Gastrocnemius medialis (tissue), 4 donors: ENCODE results near the gene UNC13B. TPM values are rescaled to one million over a fixed set of nuclear protein-coding genes. Genes with fewer than 3 reads are reported as not detected.

Source experiments
- ATAC-seq, 2 donors: fragments of 150-250 bp; one replicate each; pipeline ENCODE4 v1.9.1; 2016
- DNase-seq, 2 donors: peaks; one replicate each; pipeline ENCODE4 v3.0.0-alpha.2; 2019
- H3K27ac ChIP-seq, 4 donors: fragments of 200-600 bp; sonication (generic); 1 replicate in 1 of 4; 2 replicates in 3 of 4; pipeline ENCODE4 v1.5.1; 2016 to 2018; ENCODE audit warnings: mild to moderate bottlenecking in 2 of 4, moderate library complexity in 1 of 4
- H3K27me3 ChIP-seq, 3 donors: fragments of 200-600 bp; sonication (generic) in 2 of 3; 1 replicate in 1 of 3; 2 replicates in 2 of 3; pipeline versions ENCODE4 v1.5.1 to v1.6.0; 2016 to 2019; ENCODE audit warnings: mild to moderate bottlenecking in 1 of 3, moderate library complexity in 1 of 3
- H3K36me3 ChIP-seq, 2 donors: fragments of 200-600 bp; sonication (generic) in 1 of 2; one replicate each; pipeline ENCODE4 v1.5.1; 2017 to 2018
- H3K4me1 ChIP-seq, 2 donors: fragments of 200-600 bp; sonication (generic) in 1 of 2; one replicate each; pipeline ENCODE4 v1.5.1; 2016 to 2017; ENCODE audit warnings: mild to moderate bottlenecking in 2 of 2
- H3K4me3 ChIP-seq, 4 donors: fragments of 200-600 bp; sonication (generic) in 3 of 4; 1 replicate in 1 of 4; 2 replicates in 3 of 4; pipeline ENCODE4 v1.5.1; 2016 to 2019; ENCODE audit warnings: mild to moderate bottlenecking in 2 of 4
- H3K9me3 ChIP-seq, 3 donors: fragments of 200-600 bp; sonication (generic) in 2 of 3; 1 replicate in 1 of 3; 2 replicates in 2 of 3; pipeline ENCODE4 v1.5.1; 2016 to 2019
- CTCF ChIP-seq, 5 experiments: fragments of 450-650 bp in 3 of 5; fragments of 200-600 bp in 2 of 5; sonication (generic) in 2 of 5; IDR thresholded peaks in 4 of 5; conservative IDR thresholded peaks in 1 of 5; 1 replicate in 4 of 5; 2 replicates in 1 of 5; pipeline ENCODE4 v1.5.1; 2016 to 2019; ENCODE audit warnings: antibody characterized with exemption in 5 of 5, mild to moderate bottlenecking in 3 of 5, moderate library complexity in 3 of 5
- POLR2A ChIP-seq, 2 donors: fragments of 450-650 bp; IDR thresholded peaks; one replicate each; pipeline ENCODE4 v1.6.1; 2017; ENCODE audit warnings: antibody characterized with exemption in 2 of 2, mild to moderate bottlenecking in 2 of 2, moderate library complexity in 2 of 2
- in situ Hi-C, 4 donors: fragments of 200-750 bp; cut with MboI; loops; one replicate each; pipeline versions ENCODE4 v1.15.0 to v1.8.0; 2017; ENCODE audit warnings: low sequenced_read_pairs in 4 of 4
- intact Hi-C: fragments of 100-400 bp; cut with DNase I; formaldehyde crosslinking; loops from one replicate; pipeline ENCODE4 v1.15.1; 2023; ENCODE audit warnings: low total_unique reads
- total RNA-seq, 4 donors: library from RNA; depleted of rRNA; stranded (reverse); fragments of >200 nt; gene quantifications; one replicate each; pipeline versions ENCODE4 v1.1.0 to v1.2.3, GENCODE V29; 2016

UNC13B gene
- total RNA-seq, 4 donors from 2014 or later, result 7.5 to 17.5 (median 13.1) TPM

GRCh38 chr9:35338086-35338485 is 176.3 kb downstream of the UNC13B start:
- DNase-seq, result no peak
- Histone ChIP-seq H3K4me1 (peaks cover 33 to 42% of the 10 kb centered on the region in 2 donors), H3K27ac (peak overlapping the region in 1 of 4 donors; percentile 26), H3K27me3 (no peaks in the 10 kb centered on the region), H3K36me3 (no peaks in the 10 kb centered on the region), H3K9me3 (no peaks in the 10 kb centered on the region), H3K4me3 (no peak overlapping the region)
- no peak for ATAC-seq
- in situ Hi-C loops, result no loop called here
- intact Hi-C loops, result no loop called here
- TF ChIP-seq POLR2A (IDR thresholded peaks at IDR 0.05), result no peak

DNA sequence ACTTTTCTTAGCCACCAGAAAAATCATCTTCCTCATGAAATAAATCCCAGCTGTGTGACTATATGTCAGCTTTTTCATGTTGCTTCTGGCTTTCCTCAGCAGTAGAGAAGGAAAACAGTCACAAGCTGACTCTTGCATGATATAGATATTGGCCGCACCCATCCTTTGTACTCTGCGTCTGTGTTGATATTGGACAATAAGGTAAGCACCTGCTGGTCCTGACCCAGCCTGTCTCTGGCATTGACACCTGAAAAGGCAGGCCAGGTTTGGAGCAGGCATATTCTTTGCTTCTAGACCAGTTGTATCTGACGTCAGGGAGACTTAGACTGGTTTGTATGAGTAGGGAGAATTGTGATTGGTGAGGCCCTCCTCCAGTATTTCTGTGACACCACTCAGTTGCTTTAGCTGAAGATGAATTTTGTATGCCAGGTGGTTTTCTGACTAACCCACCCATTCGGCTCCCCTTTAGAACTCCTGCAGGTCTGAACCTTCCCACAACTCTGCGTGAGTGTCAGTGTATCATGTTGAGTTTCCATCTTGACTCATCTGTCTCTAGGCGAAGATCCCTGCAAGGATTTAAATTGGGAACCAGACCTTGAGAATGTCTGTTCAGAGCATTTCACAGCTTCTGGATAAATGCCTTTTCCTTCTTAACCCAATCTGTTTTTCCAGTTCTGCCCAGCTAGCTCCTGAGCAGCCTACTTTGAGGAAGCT is 176.9 kb downstream of the UNC13B start:
- ATAC-seq (no peak), DNase-seq (no peak)
- H3K27me3 ChIP-seq, result no peaks in the 10 kb centered on the region
- peaks cover 33 to 47% of the 10 kb centered on the region in 2 donors for H3K4me1 ChIP-seq
- no peaks in the 10 kb centered on the region for H3K9me3 ChIP-seq
- H3K27ac ChIP-seq, result peak overlapping the region in 3 of 4 donors; percentile 84 to 89 (median 86)
- H3K4me3 ChIP-seq, result no peak overlapping the region
- TF ChIP-seq POLR2A (IDR thresholded peaks at IDR 0.05), result no peak
- no peak for TF ChIP-seq CTCF (IDR thresholded peaks at IDR 0.05 in 4 of 5, conservative IDR thresholded peaks at IDR 0.05 in 1 of 5)
- in situ Hi-C loops (no loop called here), intact Hi-C loops (no loop called here)
- H3K36me3 ChIP-seq, result no peaks in the 10 kb centered on the region

DNA sequence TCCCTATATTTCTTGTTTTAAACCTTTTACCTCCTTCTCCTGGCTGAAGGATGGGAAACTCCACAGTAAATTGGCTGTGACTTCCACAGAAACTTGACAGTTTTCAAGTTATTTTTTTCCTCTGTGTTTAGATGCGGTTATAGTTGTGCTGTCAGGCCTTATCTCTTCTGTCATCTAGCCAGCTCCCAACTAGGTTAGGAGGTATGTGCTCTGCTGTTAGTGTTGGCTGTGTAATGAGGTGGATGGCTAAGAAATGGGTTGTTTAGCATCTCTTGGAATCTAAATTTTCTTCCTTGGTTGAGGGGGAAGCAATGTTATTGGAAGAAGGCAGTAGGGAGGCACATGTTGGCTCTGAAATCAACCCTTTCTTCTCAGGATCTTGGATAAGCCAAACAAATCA is 178.2 kb downstream of the UNC13B start:
- Histone ChIP-seq H3K4me3 (no peak overlapping the region), H3K27ac (peak overlapping the region; percentile 77 to 89 (median 85)), H3K36me3 (no peaks in the 10 kb centered on the region), H3K4me1 (peaks cover 36 to 54% of the 10 kb centered on the region in 2 donors), H3K27me3 (no peaks in the 10 kb centered on the region), H3K9me3 (no peaks in the 10 kb centered on the region)
- no peak for DNase-seq
- TF ChIP-seq CTCF (IDR thresholded peaks at IDR 0.05 in 4 of 5, conservative IDR thresholded peaks at IDR 0.05 in 1 of 5) (no peak), POLR2A (IDR thresholded peaks at IDR 0.05) (no peak)
- in situ Hi-C loops (no loop called here), intact Hi-C loops (no loop called here)
- ATAC-seq, result no peak

GRCh38 chr9:35341021-35341420 is 179.2 kb downstream of the UNC13B start:
- TF ChIP-seq POLR2A (IDR thresholded peaks at IDR 0.05) (no peak), CTCF (IDR thresholded peaks at IDR 0.05 in 4 of 5, conservative IDR thresholded peaks at IDR 0.05 in 1 of 5) (no peak)
- no peak for DNase-seq
- peak overlapping the region; percentile 77 to 89 (median 85) for H3K27ac ChIP-seq
- H3K4me1 ChIP-seq, result peaks cover 42 to 54% of the 10 kb centered on the region in 2 donors
- peak; percentile 23 to 53 for ATAC-seq
- no peaks in the 10 kb centered on the region for H3K9me3 ChIP-seq
- peak overlapping the region; percentile 15 to 41 (median 34) for H3K4me3 ChIP-seq
- H3K36me3 ChIP-seq, result no peaks in the 10 kb centered on the region
- intact Hi-C loops (no loop called here), in situ Hi-C loops (no loop called here)
- H3K27me3 ChIP-seq, result no peaks in the 10 kb centered on the region

DNA sequence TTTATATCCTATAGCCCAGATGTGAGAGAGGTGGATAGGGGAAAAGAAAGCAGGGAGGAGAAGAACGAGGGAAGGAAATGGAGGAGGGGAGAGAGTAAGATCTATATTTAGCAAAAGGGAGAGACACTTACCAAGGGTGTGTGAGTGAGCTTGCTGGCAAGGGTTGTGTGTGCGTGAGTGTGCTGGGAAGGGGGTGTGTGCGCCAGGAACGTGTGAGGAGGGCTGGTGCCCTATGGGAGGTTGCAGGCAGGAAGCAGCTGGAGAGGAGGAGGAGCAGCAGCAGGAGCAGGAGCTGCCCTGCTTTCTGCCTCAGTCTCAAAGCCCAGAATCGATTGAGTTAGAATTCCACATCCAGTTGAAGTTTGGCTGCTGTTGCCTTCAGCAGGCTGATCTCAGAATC is 179.8 kb downstream of the UNC13B start:
- Histone ChIP-seq H3K4me1 (peaks cover 42 to 54% of the 10 kb centered on the region in 2 donors), H3K27ac (peak overlapping the region; percentile 77 to 89 (median 85)), H3K9me3 (no peaks in the 10 kb centered on the region), H3K4me3 (peak overlapping the region; percentile 15 to 41 (median 34)), H3K27me3 (no peaks in the 10 kb centered on the region), H3K36me3 (no peaks in the 10 kb centered on the region)
- peak; percentile 66 to 83 for DNase-seq
- intact Hi-C loops, result no loop called here
- TF ChIP-seq CTCF (IDR thresholded peaks at IDR 0.05 in 4 of 5, conservative IDR thresholded peaks at IDR 0.05 in 1 of 5) (no peak), POLR2A (IDR thresholded peaks at IDR 0.05) (peak in 1 of 2 donors; percentile 14)
- in situ Hi-C loops, result no loop called here
- peak; percentile 83 to 94 for ATAC-seq
